ENCODE measurements around the gene GHRHR. TPM values are rescaled to one million over a fixed set of nuclear protein-coding genes. Genes with fewer than 3 reads are reported as not detected.

Gene GHRHR
- total RNA-seq, 1 experiment from 2014 or later: not detected

DNA sequence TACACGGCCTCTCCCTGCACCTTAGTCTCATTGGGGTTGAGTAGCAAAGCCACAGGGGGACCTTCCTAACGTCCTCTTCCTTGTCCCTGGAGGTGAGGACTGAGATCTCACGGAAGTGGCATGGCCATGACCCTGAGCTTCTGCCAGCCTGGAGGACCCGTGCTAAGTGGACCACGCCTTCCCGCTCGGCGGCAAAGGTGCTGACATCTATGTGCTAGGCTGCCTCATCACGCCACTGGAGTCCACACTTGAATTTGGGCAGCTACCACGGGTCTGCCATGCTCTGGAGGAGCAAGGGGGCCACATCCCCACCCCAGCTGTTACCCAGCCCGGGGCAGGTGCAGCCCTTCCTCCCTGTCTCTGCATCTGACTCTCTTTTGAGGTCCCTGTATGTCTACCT, 15.3 kb downstream of the GHRHR start:
- Histone ChIP-seq H3K79me2 (ENCODE audit: low read depth) (no peaks in the 10 kb centered on the region), H3K9me2 (ENCODE audit: insufficient read depth) (no peaks in the 10 kb centered on the region), H3K27ac (no peak overlapping the region), H3K36me3 (ENCODE audit: low read depth) (no peaks in the 10 kb centered on the region), H3K9me3 (ENCODE audit: insufficient read depth, low read depth) (no peaks in the 10 kb centered on the region), H3K27me3 (ENCODE audit: insufficient read depth, low read depth) (peaks cover 37% of the 10 kb centered on the region), H3K4me3 (no peak overlapping the region), H3K4me2 (no peak overlapping the region), H3K4me1 (replicated peaks; ENCODE audit: insufficient read depth) (no peaks in the 10 kb centered on the region), H2AFZ (no peak overlapping the region), H3F3A (ENCODE audit: insufficient read depth, low read depth) (no peaks in the 10 kb centered on the region), H4K20me1 (ENCODE audit: insufficient read depth) (no peaks in the 10 kb centered on the region)
- ChIA-PET POLR2A (ENCODE audit: unreplicated experiment) (no interaction called here), CTCF (no interaction called here)
- no TSS peak for BruUV-seq (replicated peaks)
- DNase-seq: no peak
- TF ChIP-seq CTCF (conservative IDR thresholded peaks at IDR 0.05): no peak
- no peak for TF ChIP-seq EZH2 (IDR thresholded peaks at IDR 0.05; ENCODE audit: low read depth)
- intact Hi-C loops (cut with micrococcal nuclease; ENCODE audit: unreplicated experiment): no loop called here

DNA sequence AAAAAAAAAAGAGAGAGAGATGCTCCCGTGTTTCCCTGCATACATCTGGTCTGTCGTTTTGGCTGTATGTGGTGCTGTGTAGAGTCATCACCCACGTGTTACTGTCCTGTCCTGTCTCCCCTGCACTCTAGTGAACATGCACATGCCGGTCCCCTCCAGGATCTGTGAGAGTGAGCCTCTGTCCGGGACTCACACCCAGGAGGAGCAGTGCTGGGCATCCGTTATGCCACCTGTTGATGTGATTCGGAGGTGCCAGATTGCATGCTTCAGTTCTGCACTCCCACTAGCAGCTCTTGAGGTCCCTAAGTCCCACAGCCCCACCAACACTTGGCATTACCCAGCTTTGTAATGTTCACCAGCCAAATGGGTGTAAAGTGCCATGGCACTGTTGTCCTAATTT, 16.4 kb downstream of the GHRHR start:
- Histone ChIP-seq H3K27ac (no peak overlapping the region), H4K20me1 (ENCODE audit: insufficient read depth) (no peaks in the 10 kb centered on the region), H3K4me3 (no peak overlapping the region), H3K27me3 (ENCODE audit: insufficient read depth, low read depth) (peaks cover 37% of the 10 kb centered on the region), H2AFZ (no peak overlapping the region), H3F3A (ENCODE audit: insufficient read depth, low read depth) (no peaks in the 10 kb centered on the region), H3K4me2 (no peak overlapping the region), H3K36me3 (ENCODE audit: low read depth) (no peaks in the 10 kb centered on the region), H3K9me3 (ENCODE audit: insufficient read depth, low read depth) (no peaks in the 10 kb centered on the region), H3K9me2 (ENCODE audit: insufficient read depth) (no peaks in the 10 kb centered on the region), H3K79me2 (ENCODE audit: low read depth) (no peaks in the 10 kb centered on the region), H3K4me1 (replicated peaks; ENCODE audit: insufficient read depth) (no peaks in the 10 kb centered on the region)
- ChIA-PET CTCF (no interaction called here), POLR2A (ENCODE audit: unreplicated experiment) (no interaction called here)
- no TSS peak for BruUV-seq (replicated peaks)
- no peak for DNase-seq
- intact Hi-C loops (cut with micrococcal nuclease; ENCODE audit: unreplicated experiment): loop anchor here (5.0 kb wide), 2 partner anchors 507 to 652 kb away; no protein-coding TSS in a partner anchor
- TF ChIP-seq EZH2 (IDR thresholded peaks at IDR 0.05; ENCODE audit: low read depth) (no peak), CTCF (conservative IDR thresholded peaks at IDR 0.05) (no peak)

GRCh38 chr7:30980751-30981150, 17.0 kb downstream of the GHRHR start:
- no peak overlapping the region for H2AFZ ChIP-seq
- H4K20me1 ChIP-seq (ENCODE audit: insufficient read depth): no peaks in the 10 kb centered on the region
- no TSS peak for BruUV-seq (replicated peaks)
- no peaks in the 10 kb centered on the region for H3F3A ChIP-seq (ENCODE audit: insufficient read depth, low read depth)
- TF ChIP-seq CTCF (conservative IDR thresholded peaks at IDR 0.05) (no peak), EZH2 (IDR thresholded peaks at IDR 0.05; ENCODE audit: low read depth) (no peak)
- no peaks in the 10 kb centered on the region for H3K36me3 ChIP-seq (ENCODE audit: low read depth)
- H3K27me3 ChIP-seq (ENCODE audit: insufficient read depth, low read depth): peaks cover 40% of the 10 kb centered on the region
- no peak overlapping the region for H3K4me2 ChIP-seq
- H3K79me2 ChIP-seq (ENCODE audit: low read depth): no peaks in the 10 kb centered on the region
- H3K27ac ChIP-seq: no peak overlapping the region
- intact Hi-C loops (cut with micrococcal nuclease; ENCODE audit: unreplicated experiment): loop anchor here (5.0 kb wide), 2 partner anchors 507 to 652 kb away; no protein-coding TSS in a partner anchor
- no peaks in the 10 kb centered on the region for H3K4me1 ChIP-seq (replicated peaks; ENCODE audit: insufficient read depth)
- ChIA-PET CTCF (no interaction called here), POLR2A (ENCODE audit: unreplicated experiment) (no interaction called here)
- no peak for DNase-seq
- H3K9me2 ChIP-seq (ENCODE audit: insufficient read depth): no peaks in the 10 kb centered on the region
- no peak overlapping the region for H3K4me3 ChIP-seq
- H3K9me3 ChIP-seq (ENCODE audit: insufficient read depth, low read depth): no peaks in the 10 kb centered on the region

All from PC-9 (cell line).